Activated T-cell treated with anti-CD3 and anti-CD28 coated beads, Interleukin-2, amount 50 U/mL, for 1 hour (primary cell): ENCODE measurements around the gene TET1.
A peak's percentile ranks its signal among the peaks of the same experiment; 100 is the strongest.
"Not testable (repeated sequence)": the region's sequence is repeated elsewhere in the genome, so short reads cannot be mapped to it uniquely, and the experiment has no call there.

Source experiments
- DNase-seq: peaks from one replicate; pipeline ENCODE4 v3.0.0-alpha.2; 2020

Gene TET1

DNA sequence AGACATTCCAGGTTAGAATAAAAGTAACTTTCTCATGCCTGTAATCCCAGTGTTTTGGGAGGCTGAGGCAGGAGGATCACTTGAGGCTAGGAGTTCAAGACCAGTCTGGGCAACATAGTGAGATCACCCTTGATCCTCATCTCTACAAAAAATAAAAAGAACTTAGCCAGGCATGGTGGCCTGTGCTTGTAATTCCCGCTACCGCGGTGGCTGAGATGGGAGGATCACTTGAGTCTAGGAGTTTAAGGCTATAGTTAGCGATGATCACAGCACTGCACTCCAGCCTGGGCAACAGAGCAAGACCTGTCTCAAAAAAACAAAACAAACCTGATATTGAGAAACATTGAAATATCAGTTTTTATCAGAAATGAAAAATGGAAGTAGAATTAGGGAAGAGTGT is 4.6 kb downstream of the TET1 start:
- no peak for DNase-seq

DNA sequence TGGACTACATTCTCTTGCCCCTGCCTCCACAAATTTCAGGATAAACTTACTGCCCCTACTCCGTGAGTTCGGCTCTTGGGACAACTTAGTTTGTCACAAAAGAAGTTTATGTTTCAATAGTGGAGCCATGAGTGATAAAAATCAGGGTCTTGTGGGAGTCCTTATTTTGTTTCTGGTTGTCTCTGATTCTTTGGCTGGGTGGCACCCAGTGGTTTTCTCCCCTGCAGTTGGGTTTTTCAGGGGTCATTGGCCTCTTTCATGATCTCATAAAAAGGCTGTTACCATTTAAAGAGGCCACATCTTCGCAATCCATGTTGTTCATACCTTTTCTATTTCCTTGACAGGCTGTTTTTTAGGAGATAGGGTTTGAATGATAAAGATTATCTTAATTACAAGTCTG is 5.5 kb downstream of the TET1 start:
- DNase-seq, result no peak

DNA sequence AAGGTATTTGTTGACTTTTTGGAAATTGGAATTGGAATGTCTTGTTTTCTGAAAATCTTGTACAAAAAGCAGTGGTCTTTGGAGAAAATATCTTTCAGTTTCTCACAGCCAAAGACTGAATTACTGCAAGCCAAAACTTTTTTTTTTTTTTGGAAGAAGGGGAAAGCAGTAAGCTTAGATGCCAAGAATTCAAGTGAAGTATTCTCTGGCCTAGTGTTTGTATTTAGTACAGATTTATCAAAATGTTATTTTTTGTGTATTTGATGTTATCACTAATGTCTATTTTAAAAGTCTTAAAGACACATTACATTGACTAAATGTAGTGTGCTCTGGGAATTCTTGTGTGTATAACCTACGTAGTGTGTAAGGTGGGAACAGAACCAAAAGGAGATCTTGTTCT is 6.2 kb downstream of the TET1 start:
- DNase-seq, result no peak

DNA sequence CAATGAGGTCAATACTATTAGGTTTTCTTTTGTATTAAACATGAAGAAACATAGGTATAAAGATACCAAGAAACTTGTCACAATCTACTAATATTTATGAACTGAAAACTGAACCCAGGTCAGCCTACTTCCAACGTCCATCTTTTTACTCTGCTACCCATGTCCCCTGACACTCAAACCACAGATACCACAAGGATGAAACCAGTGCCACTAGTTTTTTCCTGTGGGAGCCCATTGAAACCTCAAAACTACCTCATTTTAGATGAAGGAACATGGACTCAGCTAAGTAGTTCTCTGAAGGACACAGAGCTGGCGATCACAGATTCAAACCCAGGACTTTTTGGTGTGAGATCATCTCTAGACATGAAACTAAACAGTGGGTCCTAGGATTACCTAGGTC is 6.8 kb downstream of the TET1 start:
- no peak for DNase-seq

DNA sequence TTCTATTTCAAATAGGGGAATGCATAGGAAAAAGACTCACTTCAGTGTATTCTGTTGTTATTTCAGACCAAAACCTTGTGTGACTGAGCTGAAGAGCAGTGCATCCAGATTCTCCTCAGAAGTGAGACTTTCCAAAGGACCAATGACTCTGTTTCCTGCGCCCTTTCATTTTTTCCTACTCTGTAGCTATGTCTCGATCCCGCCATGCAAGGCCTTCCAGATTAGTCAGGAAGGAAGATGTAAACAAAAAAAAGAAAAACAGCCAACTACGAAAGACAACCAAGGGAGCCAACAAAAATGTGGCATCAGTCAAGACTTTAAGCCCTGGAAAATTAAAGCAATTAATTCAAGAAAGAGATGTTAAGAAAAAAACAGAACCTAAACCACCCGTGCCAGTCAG is 12.0 kb downstream of the TET1 start:
- DNase-seq, result no peak

DNA sequence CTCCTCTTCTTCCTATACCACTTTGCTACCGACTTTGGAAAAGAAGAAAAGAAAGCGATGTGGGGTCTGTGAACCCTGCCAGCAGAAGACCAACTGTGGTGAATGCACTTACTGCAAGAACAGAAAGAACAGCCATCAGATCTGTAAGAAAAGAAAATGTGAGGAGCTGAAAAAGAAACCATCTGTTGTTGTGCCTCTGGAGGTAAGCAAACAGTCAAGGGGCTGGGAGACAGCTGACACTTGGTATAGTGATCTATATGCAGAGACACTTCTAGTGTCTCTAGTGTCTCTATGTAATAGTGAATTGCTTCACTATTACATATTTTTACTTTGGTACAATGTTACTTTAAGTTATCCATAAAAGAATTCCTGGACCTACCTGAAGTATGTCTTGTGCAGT is 13.9 kb downstream of the TET1 start:
- DNase-seq, result no peak

DNA sequence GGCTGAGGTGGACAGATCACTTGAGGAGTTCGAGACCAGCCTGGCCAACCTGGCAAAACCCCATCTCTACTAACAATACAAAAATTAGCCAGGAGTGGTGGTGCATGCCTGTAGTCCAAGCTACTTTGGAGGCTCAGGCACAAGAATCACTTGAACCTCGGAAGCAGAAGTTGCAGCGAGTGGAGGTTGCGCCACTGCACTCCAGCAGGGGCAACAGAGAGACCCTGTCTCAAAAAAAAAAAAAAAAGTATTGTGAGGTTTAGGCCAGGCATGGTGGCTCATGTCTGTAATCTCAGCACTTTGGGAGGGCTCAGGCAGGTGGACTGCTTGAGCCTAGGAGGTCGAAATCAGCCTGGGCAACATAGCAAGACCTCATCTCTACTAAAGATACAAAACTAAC is 16.0 kb downstream of the TET1 start:
- no peak for DNase-seq

DNA sequence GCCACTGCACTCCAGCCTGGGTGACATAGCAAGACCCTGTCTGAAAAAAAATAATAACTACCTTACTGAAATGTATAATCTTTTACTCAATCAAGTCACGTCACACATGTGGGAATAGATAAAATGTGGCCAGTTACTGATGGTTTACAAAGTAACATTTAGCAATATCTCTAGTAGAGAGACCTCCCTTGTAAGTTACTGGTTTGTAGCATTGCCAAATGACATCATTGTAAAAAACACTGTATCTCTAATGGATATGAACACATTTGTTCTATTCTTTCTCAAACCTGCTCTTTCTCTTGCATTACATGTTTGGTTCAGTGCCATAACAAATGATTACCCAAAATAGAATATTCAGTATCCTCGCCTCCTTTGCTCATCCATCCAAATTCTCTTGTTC is 18.8 kb downstream of the TET1 start:
- DNase-seq, result no peak

DNA sequence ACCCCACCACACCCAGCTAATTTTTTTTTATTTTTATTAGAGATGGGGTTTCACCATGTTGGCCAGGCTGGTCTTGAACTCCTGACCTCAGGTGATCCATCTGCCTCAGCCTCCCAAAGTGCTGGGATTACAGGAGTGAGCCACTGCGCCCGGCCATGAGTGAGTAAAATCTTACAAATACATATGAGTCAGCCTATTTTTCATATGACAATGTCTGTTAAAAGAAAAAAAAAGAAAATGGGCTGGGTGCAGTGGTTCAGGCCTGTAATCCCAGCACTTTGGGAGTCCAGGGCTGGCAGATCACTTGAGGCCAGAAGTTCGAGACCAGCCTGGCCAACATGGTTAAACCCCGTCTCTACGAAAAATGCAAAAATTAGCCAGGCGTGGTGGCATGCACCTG is 24.1 kb downstream of the TET1 start:
- DNase-seq, result not testable (repeated sequence)

DNA sequence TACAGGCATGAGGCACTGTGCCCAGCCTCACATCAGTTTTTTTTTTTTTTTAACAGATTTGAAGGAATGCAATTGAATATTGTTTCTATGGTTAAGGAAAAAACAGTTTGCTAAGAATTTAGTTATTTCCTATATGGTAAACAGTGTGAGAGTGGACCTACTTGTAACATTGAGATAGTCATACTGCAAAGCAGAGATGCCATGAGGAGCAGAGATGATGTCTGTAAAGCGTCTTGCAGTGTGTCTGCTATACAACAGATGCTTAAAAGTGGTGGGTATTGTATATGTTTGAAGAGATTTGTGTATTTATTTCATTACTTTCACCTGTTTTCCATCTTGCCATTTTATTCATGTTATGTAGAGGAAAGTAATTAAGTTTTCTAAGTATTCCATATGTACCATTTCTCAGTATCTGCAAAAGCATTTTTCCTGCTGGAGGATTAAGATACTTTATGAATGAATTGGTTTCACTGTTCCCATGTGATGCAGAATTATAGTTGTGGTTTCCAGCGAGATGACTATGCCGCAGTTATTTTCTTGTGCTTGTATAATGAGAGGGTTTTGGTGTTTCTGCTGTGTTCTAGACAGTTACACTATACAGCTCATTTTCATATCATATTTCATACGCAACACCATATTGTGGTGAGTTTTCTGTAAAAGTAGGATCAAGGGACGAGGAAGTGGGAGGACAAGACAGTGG is 26.6 kb downstream of the TET1 start:
- no peak for DNase-seq

DNA sequence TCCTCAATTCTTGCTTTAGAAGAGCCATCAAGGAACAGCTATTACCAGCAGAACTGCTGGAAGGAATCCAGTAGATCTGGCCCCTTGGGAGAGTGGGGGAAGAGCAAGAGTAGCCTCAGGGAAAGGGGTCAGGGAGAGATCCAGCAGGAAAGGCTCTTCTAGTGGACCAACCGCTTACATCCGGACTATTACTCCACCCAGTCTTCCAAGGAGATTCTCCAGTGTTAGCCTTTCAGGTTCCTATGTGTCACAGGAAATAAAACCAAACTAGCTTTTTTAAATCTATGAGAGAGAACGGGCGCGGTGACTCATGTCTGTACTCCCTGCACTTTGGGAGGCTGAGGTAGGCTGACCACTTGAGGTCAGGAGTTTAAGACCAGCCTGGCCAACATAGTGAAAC is 34.3 kb downstream of the TET1 start:
- no peak for DNase-seq

DNA sequence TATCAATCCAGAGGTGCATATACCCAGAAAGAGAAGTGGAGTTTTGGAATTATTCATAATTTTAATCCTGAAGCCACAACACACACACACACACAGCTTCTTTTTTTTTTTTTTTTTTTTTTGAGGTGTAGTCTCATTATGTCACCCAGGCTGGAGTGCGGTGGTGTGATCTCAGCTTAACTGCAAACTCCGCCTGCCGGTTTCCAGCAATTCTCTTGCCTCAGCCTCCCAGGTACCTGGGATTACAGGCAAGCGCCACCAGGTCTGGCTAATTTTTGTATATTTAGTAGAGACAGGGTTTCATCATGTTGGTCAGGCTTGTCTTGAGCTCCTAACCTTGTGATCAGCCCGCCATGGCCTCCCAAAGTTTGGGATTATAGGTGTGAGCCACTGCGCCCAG is 35.4 kb downstream of the TET1 start:
- no peak for DNase-seq

DNA sequence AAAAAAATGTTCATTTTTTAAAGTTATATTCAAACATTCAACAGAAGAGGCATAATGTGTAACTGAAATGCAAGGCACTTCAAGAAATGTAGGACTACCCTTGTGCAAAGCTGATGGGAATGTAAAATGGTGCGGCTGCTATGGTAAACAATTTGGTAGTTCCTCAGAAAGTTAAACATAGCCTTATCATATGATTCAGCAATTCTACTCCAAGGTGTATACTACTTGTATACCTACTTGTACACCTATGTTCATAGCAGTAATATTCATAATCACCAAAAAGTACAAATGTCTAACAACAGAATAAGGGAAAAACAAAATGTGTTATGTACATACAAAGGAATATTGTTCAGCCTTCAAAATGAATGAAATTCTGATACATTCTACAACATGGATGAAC is 37.3 kb downstream of the TET1 start:
- no peak for DNase-seq

DNA sequence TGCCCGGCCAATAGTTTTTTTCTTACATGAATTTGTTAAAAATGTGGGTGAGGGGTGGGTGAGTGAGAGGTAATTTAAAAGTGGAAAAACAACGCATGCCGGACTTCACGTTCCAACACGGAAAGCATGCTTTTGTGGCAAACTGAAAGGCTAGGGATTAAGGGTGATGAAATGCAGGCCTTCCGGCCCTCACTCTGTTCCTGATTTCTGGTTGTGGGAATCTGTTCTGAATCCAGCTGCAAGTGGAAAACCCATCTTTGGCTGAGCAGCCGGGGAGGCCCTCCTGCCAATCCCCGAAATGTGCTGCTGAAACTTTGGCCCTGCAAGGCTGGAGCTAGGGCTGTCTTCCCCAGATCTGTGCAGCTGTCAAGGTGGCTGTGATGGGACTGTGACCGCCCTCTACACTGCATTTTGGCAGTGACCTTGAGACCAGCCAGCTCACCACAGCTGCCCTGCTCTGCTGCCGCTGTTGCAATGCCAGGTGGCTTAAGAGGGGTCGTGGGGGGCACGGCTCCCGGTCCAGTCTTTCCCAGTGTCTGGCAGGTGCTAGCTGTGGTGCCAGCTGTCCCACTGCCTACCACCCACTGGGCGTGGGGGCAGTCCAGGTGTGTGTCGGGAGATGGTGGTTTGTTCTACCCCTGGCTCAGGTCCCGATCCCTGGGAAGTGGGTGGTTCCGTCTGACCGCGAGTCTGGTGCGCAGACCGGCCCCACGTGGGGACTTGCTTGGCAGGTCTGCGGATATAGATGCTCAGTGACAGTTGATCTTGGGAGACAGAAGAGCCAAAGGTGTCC is 39.0 kb downstream of the TET1 start:
- DNase-seq, result no peak

DNA sequence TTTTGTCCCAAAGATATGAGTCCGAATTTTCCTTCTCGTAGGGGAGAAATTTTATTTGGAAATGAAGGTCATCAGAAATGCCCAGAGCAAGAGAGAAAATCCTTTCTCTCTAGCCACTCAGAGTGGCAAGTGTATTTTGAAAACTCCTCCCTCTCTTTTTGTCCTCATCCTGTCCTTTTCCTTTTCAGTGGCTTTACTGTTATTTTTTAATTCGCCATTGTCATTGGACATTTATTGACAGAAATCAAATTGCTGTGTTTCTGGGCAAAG is 39.6 kb downstream of the TET1 start:
- DNase-seq, result no peak

DNA sequence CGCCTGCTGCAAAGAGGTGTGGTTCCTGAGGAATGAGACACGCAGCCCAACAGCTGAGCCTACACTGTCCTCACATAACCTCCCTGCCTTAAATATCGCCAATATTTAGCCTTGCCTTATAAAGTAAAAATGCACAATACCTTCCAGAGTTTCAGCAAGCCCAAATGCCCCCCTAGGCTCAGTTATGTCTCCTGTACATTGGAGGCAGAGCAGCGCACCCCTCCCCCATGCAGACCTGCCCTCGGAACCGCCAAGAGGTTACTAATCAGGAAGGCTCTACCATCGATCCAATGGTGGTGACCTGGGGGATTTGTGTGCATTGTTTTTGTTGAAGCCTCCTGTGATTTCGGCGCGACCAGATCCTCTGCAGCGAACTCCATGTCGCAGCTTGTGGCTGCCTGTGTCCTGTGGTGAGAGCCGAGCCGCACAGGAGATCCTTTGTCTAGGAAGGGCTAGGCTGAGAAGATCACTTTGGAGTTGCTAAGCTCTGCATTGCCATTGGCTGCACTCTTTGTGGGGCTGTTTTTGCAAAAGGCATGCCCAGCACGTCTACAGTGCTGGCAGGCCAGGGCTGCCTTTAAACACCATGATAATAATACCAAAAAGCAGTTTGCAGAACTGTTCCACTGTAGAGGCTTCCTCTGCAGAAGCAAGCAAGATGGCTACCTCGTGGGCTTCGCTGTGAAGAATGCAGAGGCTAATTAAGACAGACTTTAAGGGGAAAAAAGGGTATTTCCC is 40.1 kb downstream of the TET1 start:
- DNase-seq, result peak; percentile 56

DNA sequence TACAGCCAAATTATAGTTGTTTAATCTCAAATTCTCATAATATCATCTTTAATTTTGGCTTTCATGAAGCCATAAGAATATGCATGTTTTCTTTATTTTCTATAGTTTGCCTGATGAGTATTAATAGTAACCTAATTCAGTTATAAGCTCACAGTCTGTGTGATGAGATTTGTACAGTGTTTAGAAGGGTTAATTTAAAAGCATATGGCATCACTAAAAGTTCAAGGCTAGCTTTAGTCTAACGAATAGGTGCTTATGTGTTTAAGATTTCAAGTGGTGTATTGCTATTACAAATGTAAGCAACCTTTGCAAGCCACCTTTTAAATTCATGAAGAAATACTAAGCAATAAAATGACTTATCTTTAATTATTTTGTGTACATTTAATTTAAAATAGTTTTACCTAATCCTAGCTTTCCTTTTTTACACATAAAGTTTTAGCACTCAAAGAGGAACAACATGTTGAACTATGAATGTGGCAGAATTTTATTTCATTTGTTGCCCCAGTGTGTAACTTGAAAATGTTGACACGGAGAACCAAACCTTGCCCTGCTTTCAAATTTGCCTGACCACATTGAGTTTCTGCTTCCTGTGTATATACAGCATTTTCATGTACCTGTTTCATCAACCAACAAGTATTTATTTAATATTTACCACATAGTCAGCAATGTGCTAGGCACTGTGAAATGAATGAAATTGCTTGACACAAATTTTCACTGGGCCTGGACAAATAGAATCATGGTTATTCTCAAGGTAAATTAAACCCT is 41.5 kb downstream of the TET1 start:
- no peak for DNase-seq

DNA sequence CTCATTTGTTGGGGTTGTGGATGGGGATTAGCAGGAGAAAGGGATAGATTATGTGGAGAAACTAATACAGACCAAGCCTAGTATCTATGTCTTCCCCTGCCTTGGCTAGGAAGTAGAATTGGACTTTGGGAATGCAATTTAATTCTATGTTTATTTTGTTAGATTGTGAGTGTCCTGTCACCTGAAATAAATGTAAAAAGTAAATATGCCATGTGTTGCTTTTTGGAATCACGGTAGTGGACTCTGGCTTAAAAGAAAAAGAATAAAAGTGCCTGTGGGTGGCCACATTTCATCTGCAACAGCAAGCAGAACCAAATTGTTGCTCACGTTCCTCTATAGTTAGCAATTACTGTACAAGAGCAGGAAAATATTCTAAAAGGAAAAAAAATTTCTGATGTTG is 42.3 kb downstream of the TET1 start:
- no peak for DNase-seq

DNA sequence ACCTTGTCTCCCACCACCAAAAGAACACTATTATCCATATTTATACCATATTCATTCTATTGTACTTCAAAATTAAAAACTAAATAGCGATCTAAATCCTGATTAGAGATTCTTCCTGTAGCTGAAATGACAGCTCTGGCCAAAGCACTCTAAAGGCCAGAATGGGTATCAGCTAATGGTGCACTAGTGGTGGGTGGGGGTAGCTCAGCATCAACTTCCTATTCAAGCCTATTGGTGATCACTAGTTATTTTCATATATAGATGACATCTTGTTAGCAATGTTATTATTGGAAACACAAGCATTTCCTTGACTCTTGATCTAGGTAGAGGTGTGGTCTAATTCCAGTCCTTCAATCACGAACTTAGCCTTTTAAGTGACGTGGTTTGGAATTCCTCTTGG is 43.6 kb downstream of the TET1 start:
- DNase-seq, result no peak

DNA sequence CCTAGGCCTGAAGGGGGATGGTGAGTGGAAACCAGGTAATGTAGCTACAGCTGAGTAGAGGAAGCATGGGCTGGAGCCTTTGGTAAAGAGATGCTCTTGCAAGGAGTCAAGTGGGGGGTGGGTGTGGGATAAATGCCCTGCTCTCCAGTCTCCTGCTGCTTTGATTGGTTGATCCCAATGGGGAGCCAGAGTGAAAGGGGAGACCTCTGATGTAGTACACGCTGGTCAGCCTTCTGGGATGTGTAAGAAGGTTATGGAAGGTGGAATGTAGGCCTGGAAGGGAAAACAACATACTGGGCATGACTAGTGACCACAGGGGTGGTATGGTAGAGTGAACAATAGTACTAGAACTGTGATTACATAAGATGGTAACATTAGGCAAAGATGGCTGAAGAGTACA is 44.3 kb downstream of the TET1 start:
- DNase-seq, result no peak

DNA sequence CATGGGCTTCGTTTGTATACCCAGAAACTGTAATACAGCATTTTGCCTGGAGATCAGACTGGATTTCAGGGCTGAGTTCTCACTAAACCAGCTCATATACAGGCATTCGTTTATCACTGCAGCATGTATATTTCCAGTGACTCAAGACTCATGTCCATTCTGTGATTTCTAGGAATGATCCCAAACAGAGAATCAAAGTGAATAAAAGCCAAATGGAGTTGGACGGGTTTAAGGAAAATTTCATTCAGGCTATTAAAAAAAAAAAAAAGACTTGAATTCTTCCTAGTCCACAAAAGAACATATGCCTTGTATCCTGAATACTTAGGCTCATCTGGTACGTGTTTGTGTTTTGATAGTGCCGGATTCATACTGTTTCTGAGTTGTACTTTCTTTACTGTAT is 46.8 kb downstream of the TET1 start:
- DNase-seq, result no peak

DNA sequence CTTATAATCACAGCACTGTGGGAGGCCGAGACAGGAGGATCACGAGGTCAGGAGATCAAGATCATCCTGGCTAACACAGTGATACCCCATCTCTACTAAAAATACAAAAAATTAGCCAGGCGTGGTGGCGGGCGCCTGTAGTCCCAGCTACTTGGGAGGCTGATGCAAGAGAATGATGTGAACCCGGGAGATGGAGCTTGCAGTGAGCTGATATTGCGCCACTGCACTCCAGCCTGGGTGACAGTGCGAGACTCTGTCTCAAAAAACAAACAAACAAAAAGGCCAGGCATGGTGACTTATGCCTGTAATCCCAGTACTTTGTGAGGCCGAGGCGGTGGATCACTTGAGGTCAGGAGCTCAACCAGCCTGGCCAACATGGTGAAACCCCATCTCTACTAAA is 49.9 kb downstream of the TET1 start:
- DNase-seq, result not testable (repeated sequence)

DNA sequence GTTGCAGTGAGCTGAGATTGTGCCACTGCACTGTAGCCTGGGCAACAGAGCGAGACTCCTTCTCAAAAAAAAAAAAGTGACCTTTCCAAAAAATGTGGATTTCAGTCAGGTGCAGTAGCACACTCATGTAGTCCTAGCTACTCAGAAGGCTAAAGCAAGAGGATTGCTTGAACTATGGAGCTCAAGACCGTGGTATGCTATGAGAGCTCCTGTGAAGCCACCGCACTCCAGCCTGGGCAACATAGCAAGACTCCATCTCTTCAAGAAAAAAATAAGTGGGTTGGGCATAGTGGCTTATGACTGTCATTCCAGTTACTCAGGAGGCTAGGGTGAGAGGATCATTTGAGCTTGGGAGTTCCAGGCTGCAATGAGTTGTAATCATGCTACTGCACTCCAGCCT is 51.1 kb downstream of the TET1 start:
- no peak for DNase-seq

DNA sequence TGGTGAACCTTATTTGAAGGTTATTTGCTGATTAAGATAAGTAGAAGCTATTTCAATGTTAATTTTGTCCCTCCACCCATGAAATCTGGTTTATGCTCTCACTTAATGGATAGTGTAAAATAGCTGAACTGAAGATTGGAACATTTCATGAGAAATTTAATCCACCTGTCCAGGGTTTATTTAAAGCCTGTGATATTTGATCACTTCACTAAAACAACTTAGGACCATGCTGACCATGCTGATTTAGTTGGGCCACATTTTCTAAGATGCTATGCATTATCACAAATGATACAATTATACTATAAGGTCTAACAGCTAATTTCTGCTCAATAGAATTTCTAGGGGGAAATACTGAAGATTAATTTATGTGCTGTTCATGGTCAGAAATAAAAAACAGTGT is 53.8 kb downstream of the TET1 start:
- DNase-seq, result not testable (repeated sequence)
